HEK293T (cell line): Measurements from ENCODE around the gene RNF149.

Experiments used
- CTCF ChIA-PET: fragments of 350-600 bp; formaldehyde crosslinking; extraction: SDS; loops from one replicate; lab custom pipeline; 2021; ENCODE audit warnings: antibody characterized with exemption, inconsistent platforms; lab: Yijun Ruan, JAX
- POLR2A ChIA-PET: fragments of 350-600 bp; formaldehyde crosslinking; extraction: SDS; loops from one replicate; lab custom pipeline; 2020; ENCODE audit warnings: antibody characterized with exemption, inconsistent platforms; lab: Yijun Ruan, JAX
- DNase-seq: peaks from one replicate; pipeline ENCODE4 v3.0.0; 2012; ENCODE audit warnings: mixed read lengths; ENCODE audit errors: extremely low spot score
- ARNT ChIP-seq: fragments of 450-650 bp; IDR thresholded peaks from 2 replicates; pipeline ENCODE4 v1.6.1; 2017; ENCODE audit warnings: mild to moderate bottlenecking
- BHLHE40 ChIP-seq: fragments of 450-650 bp; IDR thresholded peaks from 2 replicates; pipeline ENCODE4 v1.6.1; 2016; ENCODE audit warnings: mild to moderate bottlenecking, moderate library complexity, borderline replicate concordance
- CTBP1 ChIP-seq: fragments of 450-650 bp; IDR thresholded peaks from 2 replicates; pipeline ENCODE4 v1.6.1; 2016; ENCODE audit warnings: borderline replicate concordance
- ELF4 ChIP-seq: fragments of 450-650 bp; IDR thresholded peaks from 2 replicates; pipeline ENCODE4 v1.6.1; 2017; ENCODE audit warnings: antibody characterized with exemption
- FOXA1 ChIP-seq: fragments of 450-650 bp; IDR thresholded peaks from 2 replicates; pipeline ENCODE4 v1.6.1; 2016; ENCODE audit warnings: mild to moderate bottlenecking
- FOXK2 ChIP-seq: fragments of 450-650 bp; IDR thresholded peaks from 2 replicates; pipeline ENCODE4 v1.6.1; 2016; ENCODE audit warnings: mild to moderate bottlenecking
- FOXM1 ChIP-seq: fragments of 450-650 bp; IDR thresholded peaks from 2 replicates; pipeline ENCODE4 v1.6.1; 2017; ENCODE audit warnings: mild to moderate bottlenecking, borderline replicate concordance
- HDGF ChIP-seq: fragments of 450-650 bp; IDR thresholded peaks from 2 replicates; pipeline ENCODE4 v1.6.1; 2017; ENCODE audit warnings: antibody characterized with exemption, borderline replicate concordance
- L3MBTL2 ChIP-seq: fragments of 450-650 bp; conservative IDR thresholded peaks from 2 replicates; pipeline ENCODE4 v1.6.1; 2016; ENCODE audit warnings: mild to moderate bottlenecking
- LEF1 ChIP-seq: fragments of 450-650 bp; IDR thresholded peaks from 2 replicates; pipeline ENCODE4 v1.6.1; 2017; ENCODE audit warnings: mild to moderate bottlenecking, borderline replicate concordance
- NFRKB ChIP-seq: fragments of 450-650 bp; IDR thresholded peaks from 2 replicates; pipeline ENCODE4 v1.6.1; 2016; ENCODE audit warnings: mild to moderate bottlenecking, moderate library complexity
- SP1 ChIP-seq: fragments of 450-650 bp; IDR thresholded peaks from 2 replicates; pipeline ENCODE4 v1.6.1; 2017
- SUZ12 ChIP-seq: fragments of 450-650 bp; IDR thresholded peaks from 2 replicates; pipeline ENCODE4 v1.6.1; 2016; ENCODE audit warnings: mild to moderate bottlenecking
- TARDBP ChIP-seq: fragments of 450-650 bp; IDR thresholded peaks from 2 replicates; pipeline ENCODE4 v1.6.1; 2016
- ZNF384 ChIP-seq: fragments of 450-650 bp; IDR thresholded peaks from 2 replicates; pipeline ENCODE4 v1.6.1; 2016
- TF ChIP-seq, protein P1 (sequence below): fragments of 450-650 bp; IDR thresholded peaks from 2 replicates; pipeline ENCODE4 v1.6.1; 2016

The RNF149 gene

GRCh38 chr2:101294861-101295260 is 13.6 kb downstream of the RNF149 start:
- DNase-seq: no peak
- TF ChIP-seq ELF4 (no peak), FOXK2 (no peak), FOXM1 (no peak), BHLHE40 (no peak), ARNT (no peak), NFRKB (no peak), TARDBP (no peak), FOXA1 (no peak), SUZ12 (no peak)
- POLR2A ChIA-PET: no interaction called here
- CTCF ChIA-PET: no interaction called here

DNA sequence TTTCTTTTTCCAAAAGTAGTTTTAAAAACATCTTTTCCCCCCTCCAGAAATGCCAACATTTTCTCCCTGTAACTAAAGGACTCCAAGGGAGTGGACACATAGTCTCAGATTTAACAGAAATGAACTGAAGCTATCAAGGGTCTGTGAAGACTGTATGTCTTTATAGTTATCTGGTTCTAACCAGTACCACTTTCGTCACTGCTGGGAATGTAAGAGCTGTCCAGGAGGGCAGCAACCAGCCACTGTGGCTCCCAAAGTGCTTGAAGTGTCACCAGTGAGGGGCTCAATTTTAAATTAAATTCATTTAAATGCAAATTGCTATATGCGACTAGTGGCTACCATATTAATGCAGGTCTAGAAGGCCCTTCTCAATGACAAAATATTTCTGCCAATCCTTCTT is 15.0 kb downstream of the RNF149 start:
- CTCF ChIA-PET: interaction anchor here (0.7 kb wide), 1 partner anchor 116 kb away, joined by 4 read pairs; no protein-coding TSS in a partner anchor
- DNase-seq: no peak
- POLR2A ChIA-PET: interaction anchor here (0.7 kb wide), 1 partner anchor 15 kb away, joined by 3 read pairs; the partner anchor contains the start of gene RNF149
- TF ChIP-seq ARNT: no peak
- no peak for TF ChIP-seq LEF1
- TF ChIP-seq BHLHE40: no peak
- TF ChIP-seq FOXK2: no peak
- TF ChIP-seq FOXM1: no peak
- no peak for TF ChIP-seq HDGF
- TF ChIP-seq ELF4: no peak
- no peak for TF ChIP-seq CTBP1
- no peak for TF ChIP-seq SP1
- TF ChIP-seq, protein P1, sequence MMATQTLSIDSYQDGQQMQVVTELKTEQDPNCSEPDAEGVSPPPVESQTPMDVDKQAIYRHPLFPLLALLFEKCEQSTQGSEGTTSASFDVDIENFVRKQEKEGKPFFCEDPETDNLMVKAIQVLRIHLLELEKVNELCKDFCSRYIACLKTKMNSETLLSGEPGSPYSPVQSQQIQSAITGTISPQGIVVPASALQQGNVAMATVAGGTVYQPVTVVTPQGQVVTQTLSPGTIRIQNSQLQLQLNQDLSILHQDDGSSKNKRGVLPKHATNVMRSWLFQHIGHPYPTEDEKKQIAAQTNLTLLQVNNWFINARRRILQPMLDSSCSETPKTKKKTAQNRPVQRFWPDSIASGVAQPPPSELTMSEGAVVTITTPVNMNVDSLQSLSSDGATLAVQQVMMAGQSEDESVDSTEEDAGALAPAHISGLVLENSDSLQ: no peak
- no peak for TF ChIP-seq SUZ12
- no peak for TF ChIP-seq FOXA1
- no peak for TF ChIP-seq TARDBP
- TF ChIP-seq ZNF384: no peak
- no peak for TF ChIP-seq NFRKB

- TF ChIP-seq LEF1 (no peak), ARNT (no peak), NFRKB (no peak)
- no peak for DNase-seq
- CTCF ChIA-PET: no interaction called here
- POLR2A ChIA-PET: no interaction called here
Observed at GRCh38 chr2:101291973-101292372, 16.5 kb downstream of the RNF149 start.

DNA sequence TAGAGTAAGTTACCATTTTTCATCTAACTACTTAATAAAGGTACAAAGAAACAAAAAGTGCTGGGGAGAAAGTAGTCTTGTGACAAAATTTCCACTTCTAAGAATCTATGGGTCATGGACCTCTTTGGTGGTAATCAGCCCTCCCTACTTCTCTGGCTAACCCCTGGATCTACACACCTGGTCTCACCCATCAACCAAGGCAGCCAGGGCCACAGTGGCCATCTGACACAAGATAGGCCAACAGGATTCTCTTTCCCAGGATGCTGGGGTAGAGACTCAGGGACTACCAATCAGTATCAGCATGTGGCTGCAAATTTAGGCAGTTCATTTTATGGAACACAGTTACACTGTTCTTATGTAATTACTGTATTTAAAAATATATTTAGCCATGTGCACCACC is 17.8 kb downstream of the RNF149 start:
- TF ChIP-seq LEF1: no peak
- no peak for TF ChIP-seq FOXA1
- TF ChIP-seq NFRKB: no peak
- TF ChIP-seq ARNT: no peak
- no peak for TF ChIP-seq SP1
- no peak for TF ChIP-seq SUZ12
- no peak for TF ChIP-seq ZNF384
- TF ChIP-seq L3MBTL2: no peak
- TF ChIP-seq FOXM1: no peak
- TF ChIP-seq, protein P1: no peak
- no peak for TF ChIP-seq TARDBP
- TF ChIP-seq BHLHE40: no peak
- no peak for TF ChIP-seq FOXK2
- no peak for TF ChIP-seq HDGF
- TF ChIP-seq ELF4: no peak
- TF ChIP-seq CTBP1: no peak
- ChIA-PET POLR2A (no interaction called here), CTCF (no interaction called here)
- no peak for DNase-seq

GRCh38 chr2:101287303-101287702 is 21.2 kb downstream of the RNF149 start:
- POLR2A ChIA-PET: no interaction called here
- CTCF ChIA-PET: no interaction called here
- DNase-seq: no peak
- TF ChIP-seq, protein P1: no peak
- TF ChIP-seq ARNT: no peak
- no peak for TF ChIP-seq SUZ12
- no peak for TF ChIP-seq L3MBTL2
- TF ChIP-seq FOXM1: no peak
- no peak for TF ChIP-seq SP1
- no peak for TF ChIP-seq ZNF384
- TF ChIP-seq BHLHE40: no peak
- no peak for TF ChIP-seq NFRKB
- TF ChIP-seq TARDBP: no peak
- no peak for TF ChIP-seq FOXK2
- TF ChIP-seq ELF4: no peak
- no peak for TF ChIP-seq HDGF
- no peak for TF ChIP-seq CTBP1
- TF ChIP-seq LEF1: no peak
- TF ChIP-seq FOXA1: no peak

DNA sequence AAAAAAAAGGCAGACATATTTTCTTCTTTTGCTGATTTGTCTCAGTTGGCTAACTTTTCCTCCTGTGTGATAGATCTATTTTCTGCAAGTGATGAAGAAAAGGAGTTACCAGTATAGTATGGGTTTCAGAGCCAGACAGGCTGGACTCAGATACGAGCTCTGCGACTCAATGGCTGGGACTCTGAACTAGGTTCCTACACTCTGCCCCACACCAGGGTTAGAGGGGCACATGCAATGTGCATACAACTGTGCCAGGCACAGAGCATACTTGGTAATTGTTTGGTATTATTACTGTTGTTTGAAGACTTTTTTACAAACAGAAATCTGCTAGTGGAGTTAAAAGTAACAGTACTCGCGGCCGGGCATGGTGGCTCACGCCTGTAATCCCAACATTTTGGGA is 21.8 kb downstream of the RNF149 start:
- ChIA-PET POLR2A (no interaction called here), CTCF (no interaction called here)
- TF ChIP-seq SUZ12: no peak
- no peak for TF ChIP-seq TARDBP
- TF ChIP-seq ZNF384: no peak
- TF ChIP-seq ELF4: no peak
- TF ChIP-seq ARNT: no peak
- no peak for DNase-seq

- DNase-seq: no peak
- CTCF ChIA-PET: no interaction called here
- POLR2A ChIA-PET: no interaction called here
- no peak for TF ChIP-seq SP1
- TF ChIP-seq LEF1: no peak
- TF ChIP-seq CTBP1: no peak
- TF ChIP-seq NFRKB: no peak
- TF ChIP-seq L3MBTL2: no peak
Observed at GRCh38 chr2:101282980-101283379, 25.5 kb downstream of the RNF149 start.
